AG20443 (cell line): ENCODE data around the gene TOMM22.
A peak's percentile ranks its signal among the peaks of the same experiment; 100 is the strongest.

Source experiments
- DNase-seq: peaks from one replicate; pipeline ENCODE4 v3.0.0; 2012; ENCODE audit warnings: low spot score, mixed read lengths

The TOMM22 gene

GRCh38 chr22:38733724-38734381, 52.1 kb downstream of the TOMM22 start:
- peak; percentile 27 for DNase-seq

GRCh38 chr22:38734421-38735100, 52.8 kb downstream of the TOMM22 start:
- DNase-seq: no peak
